ENCODE data around the gene SORCS3. TPM values are rescaled to one million over a fixed set of nuclear protein-coding genes. Genes with fewer than 3 reads are reported as not detected.

The SORCS3 gene
- total RNA-seq, 1 donor from 2014 or later: not detected

DNA sequence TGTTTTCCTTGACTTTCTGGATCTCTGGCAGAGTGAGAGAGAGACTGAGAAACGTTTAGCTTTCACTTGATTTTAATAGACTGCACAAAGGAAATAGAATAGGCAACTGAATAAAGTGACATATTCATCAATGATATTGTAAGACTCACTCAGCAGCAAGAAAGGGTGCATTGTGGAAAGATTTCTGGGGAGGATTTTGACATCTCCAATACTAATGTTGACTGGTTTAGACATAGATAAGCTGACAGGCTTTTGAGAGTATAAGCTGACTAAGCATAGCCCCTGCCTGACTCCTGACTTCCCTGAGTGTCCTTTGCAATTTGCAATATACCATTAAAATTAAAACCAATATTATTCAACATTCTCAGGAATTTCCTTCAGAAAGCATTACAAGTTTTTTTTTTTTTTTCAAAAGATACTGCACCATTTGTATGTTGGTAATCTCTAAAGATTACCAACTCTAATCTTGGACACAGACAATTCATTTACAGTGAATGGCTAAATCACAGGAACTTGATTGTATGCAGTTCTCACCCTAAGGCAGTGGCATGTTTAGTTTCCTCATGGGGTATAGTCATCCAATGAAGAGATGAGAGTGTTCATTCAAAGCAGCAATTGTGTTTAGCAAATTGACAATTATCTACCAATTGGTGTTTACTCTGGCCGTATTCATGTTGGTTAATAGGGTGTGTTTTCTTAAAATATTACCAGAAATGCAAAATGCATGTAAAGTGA, 325.6 kb downstream of the SORCS3 start:
- Mint-ChIP-seq H3K4me3 (ENCODE audit: unreplicated experiment) (no peak overlapping the region), H3K36me3 (ENCODE audit: low read depth) (no peaks in the 10 kb centered on the region), H3K4me1 (ENCODE audit: low read depth) (no peaks in the 10 kb centered on the region), H3K27me3 (ENCODE audit: low read depth) (no peaks in the 10 kb centered on the region), H3K27ac (ENCODE audit: unreplicated experiment) (no peak overlapping the region), H3K9me3 (ENCODE audit: low read depth) (peaks cover 22% of the 10 kb centered on the region)
- no peak for TF ChIP-seq CTCF (IDR thresholded peaks at IDR 0.05)
- DNase-seq (ENCODE audit: low spot score): no peak

- TF ChIP-seq CTCF (IDR thresholded peaks at IDR 0.05): no peak
- H3K4me3 Mint-ChIP-seq (ENCODE audit: unreplicated experiment): no peak overlapping the region
- no peaks in the 10 kb centered on the region for H3K4me1 Mint-ChIP-seq (ENCODE audit: low read depth)
- no peak for DNase-seq (ENCODE audit: low spot score)
- no peaks in the 10 kb centered on the region for H3K27me3 Mint-ChIP-seq (ENCODE audit: low read depth)
- no peak overlapping the region for H3K27ac Mint-ChIP-seq (ENCODE audit: unreplicated experiment)
- peaks cover 18% of the 10 kb centered on the region for H3K9me3 Mint-ChIP-seq (ENCODE audit: low read depth)
- H3K36me3 Mint-ChIP-seq (ENCODE audit: low read depth): no peaks in the 10 kb centered on the region
These were observed 339.3 kb downstream of the SORCS3 start for GRCh38 chr10:104980368-104980767.

- Mint-ChIP-seq H3K27me3 (ENCODE audit: low read depth) (no peaks in the 10 kb centered on the region), H3K27ac (ENCODE audit: unreplicated experiment) (no peak overlapping the region)
These were observed 340.9 kb downstream of the SORCS3 start for GRCh38 chr10:104981995-104982394.

GRCh38 chr10:104988686-104989085, 347.6 kb downstream of the SORCS3 start:
- peaks cover 25% of the 10 kb centered on the region for H3K9me3 Mint-ChIP-seq (ENCODE audit: low read depth)
- H3K36me3 Mint-ChIP-seq (ENCODE audit: low read depth): no peaks in the 10 kb centered on the region
- DNase-seq (ENCODE audit: low spot score): no peak
- no peaks in the 10 kb centered on the region for H3K27me3 Mint-ChIP-seq (ENCODE audit: low read depth)
- no peak overlapping the region for H3K4me3 Mint-ChIP-seq (ENCODE audit: unreplicated experiment)
- no peaks in the 10 kb centered on the region for H3K4me1 Mint-ChIP-seq (ENCODE audit: low read depth)
- H3K27ac Mint-ChIP-seq (ENCODE audit: unreplicated experiment): no peak overlapping the region
- no peak for TF ChIP-seq CTCF (IDR thresholded peaks at IDR 0.05)

More at GRCh38 chr10:104981995-104982394, 340.9 kb downstream of the SORCS3 start:
- DNase-seq (ENCODE audit: low spot score): no peak
- Mint-ChIP-seq H3K9me3 (ENCODE audit: low read depth) (peaks cover 30% of the 10 kb centered on the region), H3K4me1 (ENCODE audit: low read depth) (no peaks in the 10 kb centered on the region), H3K36me3 (ENCODE audit: low read depth) (no peaks in the 10 kb centered on the region), H3K4me3 (ENCODE audit: unreplicated experiment) (no peak overlapping the region)
- TF ChIP-seq CTCF (IDR thresholded peaks at IDR 0.05): no peak

DNA sequence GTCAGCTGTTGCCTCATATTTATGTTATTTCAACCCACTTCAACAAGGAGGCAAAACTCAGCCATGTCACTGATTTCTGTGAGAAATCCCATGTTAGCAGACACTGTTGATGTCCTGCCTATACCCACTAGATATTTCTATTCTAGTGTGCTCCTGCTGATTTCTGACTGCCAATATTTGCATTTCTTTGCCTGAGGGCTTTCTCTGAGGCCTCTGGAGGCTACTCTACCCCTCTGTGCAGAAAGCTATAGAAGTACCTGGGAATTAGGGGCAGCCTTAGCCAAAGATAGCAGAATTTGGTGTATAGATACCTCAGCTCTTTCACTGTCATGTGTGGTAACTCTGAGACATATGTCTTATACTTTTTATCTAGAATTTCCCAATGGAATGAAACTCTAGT, 348.8 kb downstream of the SORCS3 start:
- H3K36me3 Mint-ChIP-seq (ENCODE audit: low read depth): no peaks in the 10 kb centered on the region
- no peak for TF ChIP-seq CTCF (IDR thresholded peaks at IDR 0.05)
- DNase-seq (ENCODE audit: low spot score): no peak
- H3K27ac Mint-ChIP-seq (ENCODE audit: unreplicated experiment): no peak overlapping the region
- H3K9me3 Mint-ChIP-seq (ENCODE audit: low read depth): peaks cover 24% of the 10 kb centered on the region
- H3K4me3 Mint-ChIP-seq (ENCODE audit: unreplicated experiment): no peak overlapping the region
- no peaks in the 10 kb centered on the region for H3K4me1 Mint-ChIP-seq (ENCODE audit: low read depth)
- H3K27me3 Mint-ChIP-seq (ENCODE audit: low read depth): no peaks in the 10 kb centered on the region
